Sigmoid colon (tissue), 7 donors: Measurements from ENCODE around the gene ZNF346. TPM values are rescaled to one million over a fixed set of nuclear protein-coding genes. Genes with fewer than 3 reads are reported as not detected.

ENCODE experiments used
- DNase-seq: peaks from one replicate; pipeline ENCODE4 v3.0.0-alpha.2; 2019
- H3K27ac ChIP-seq, 4 donors: fragments of 200-600 bp; sonication (generic); one replicate each; pipeline ENCODE4 v1.5.1; 2016 to 2019; ENCODE audit warnings: mild to moderate bottlenecking in 1 of 4
- H3K27me3 ChIP-seq, 3 donors: fragments of 200-600 bp; sonication (generic); one replicate each; pipeline ENCODE4 v1.5.1; 2019; ENCODE audit warnings: mild to moderate bottlenecking in 1 of 3
- H3K36me3 ChIP-seq, 4 donors: fragments of 200-600 bp; sonication (generic); one replicate each; pipeline ENCODE4 v1.5.1; 2016 to 2019
- H3K4me1 ChIP-seq, 4 donors: fragments of 200-600 bp; sonication (generic); one replicate each; pipeline ENCODE4 v1.5.1; 2017 to 2019
- H3K4me3 ChIP-seq, 4 donors: fragments of 200-600 bp; sonication (generic); one replicate each; pipeline ENCODE4 v1.5.1; 2017 to 2019; ENCODE audit warnings: mild to moderate bottlenecking in 2 of 4, moderate library complexity in 1 of 4
- H3K9me3 ChIP-seq, 4 donors: fragments of 200-600 bp in 3 of 4; sonication (generic) in 3 of 4; one replicate each; pipeline versions ENCODE4 v1.5.1 to v1.6.1; 2013 to 2019
- EP300 ChIP-seq, 4 donors: sonication (generic); formaldehyde crosslinking; IDR thresholded peaks; one replicate each; pipeline ENCODE4 v1.6.1; 2017; ENCODE audit warnings: antibody characterized with exemption in 4 of 4
- POLR2A ChIP-seq, 2 donors: fragments of 450-650 bp; IDR thresholded peaks; one replicate each; pipeline ENCODE4 v1.6.1; 2016; ENCODE audit warnings: antibody characterized with exemption in 2 of 2, mild to moderate bottlenecking in 2 of 2, moderate library complexity in 2 of 2
- POLR2AphosphoS5 ChIP-seq, 4 donors: sonication (generic); formaldehyde crosslinking; IDR thresholded peaks; one replicate each; pipeline ENCODE4 v1.6.1; 2017; ENCODE audit warnings: antibody characterized with exemption in 4 of 4
- WGBS, 2 donors: extraction: QIAGEN DNeasy Blood & Tissue Kit; methylation state at CpG; one replicate each; pipeline ENCODE4 v1.1.7; 2013; 5-methylcytosine and 5-hydroxymethylcytosine counted together
- intact Hi-C: fragments of 100-400 bp; cut with DNase I; formaldehyde crosslinking; loops from one replicate; pipeline ENCODE4 v1.15.1; 2023
- polyA plus RNA-seq, 3 donors: library from polyadenylated mRNA; stranded (reverse); fragments of 200-250 nt; gene quantifications; one replicate each; pipeline ENCODE4 v1.2.3, GENCODE V29; 2013
- total RNA-seq, 4 donors: library from RNA; depleted of rRNA; stranded (reverse); fragments of >200 nt; gene quantifications; one replicate each; pipeline ENCODE4 v1.1.0, GENCODE V29; 2016
- TF ChIP-seq, protein P1 (sequence below), 4 experiments: fragments of 450-650 bp in 3 of 4; fragments of 200-600 bp in 1 of 4; IDR thresholded peaks; one replicate each; pipeline ENCODE4 v1.5.1; 2016 to 2019; ENCODE audit warnings: antibody characterized with exemption in 4 of 4, mild to moderate bottlenecking in 3 of 4, moderate library complexity in 2 of 4
- donor health status: healthy with polysubstance abuse.
- donor health status: Bipolar disorder and iron deficiency.
- donor health status: healthy.

The ZNF346 gene
- total and polyA plus RNA-seq, 7 donors: 3.0 to 21.9 (median 12.5) TPM

DNA sequence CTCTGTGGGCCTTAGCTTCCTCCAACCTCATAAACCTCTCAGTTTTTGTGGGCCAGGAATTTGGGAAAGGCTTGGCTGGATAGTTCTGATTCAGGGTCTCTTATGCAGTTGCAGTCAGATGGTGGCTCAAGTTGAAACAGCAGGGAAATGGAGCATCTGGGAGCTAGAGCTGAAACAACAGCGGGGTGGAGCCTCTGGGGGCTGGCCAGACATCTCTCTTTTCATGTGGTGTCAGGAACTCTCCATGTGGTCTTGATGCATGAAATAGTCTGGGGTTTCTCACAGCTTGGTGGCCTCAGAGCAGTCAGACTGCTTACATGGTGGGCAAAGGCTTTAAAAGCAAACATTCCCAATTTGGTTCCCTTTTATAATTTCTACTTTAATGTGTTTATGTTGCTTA lies 13.5 kb downstream of the ZNF346 start:
- Histone ChIP-seq H3K27me3 (no peaks in the 10 kb centered on the region), H3K27ac (no peak overlapping the region), H3K4me3 (no peak overlapping the region), H3K36me3 (peaks cover 0 to 3% (median 1%) of the 10 kb centered on the region in 4 donors), H3K9me3 (no peaks in the 10 kb centered on the region), H3K4me1 (peaks cover 0 to 10% (median 6%) of the 10 kb centered on the region in 4 donors)
- intact Hi-C loops: no loop called here
- 54 to 82% methylated on average over 1 of the region's 1 CpG for WGBS, 2 donors
- TF ChIP-seq, protein P1, sequence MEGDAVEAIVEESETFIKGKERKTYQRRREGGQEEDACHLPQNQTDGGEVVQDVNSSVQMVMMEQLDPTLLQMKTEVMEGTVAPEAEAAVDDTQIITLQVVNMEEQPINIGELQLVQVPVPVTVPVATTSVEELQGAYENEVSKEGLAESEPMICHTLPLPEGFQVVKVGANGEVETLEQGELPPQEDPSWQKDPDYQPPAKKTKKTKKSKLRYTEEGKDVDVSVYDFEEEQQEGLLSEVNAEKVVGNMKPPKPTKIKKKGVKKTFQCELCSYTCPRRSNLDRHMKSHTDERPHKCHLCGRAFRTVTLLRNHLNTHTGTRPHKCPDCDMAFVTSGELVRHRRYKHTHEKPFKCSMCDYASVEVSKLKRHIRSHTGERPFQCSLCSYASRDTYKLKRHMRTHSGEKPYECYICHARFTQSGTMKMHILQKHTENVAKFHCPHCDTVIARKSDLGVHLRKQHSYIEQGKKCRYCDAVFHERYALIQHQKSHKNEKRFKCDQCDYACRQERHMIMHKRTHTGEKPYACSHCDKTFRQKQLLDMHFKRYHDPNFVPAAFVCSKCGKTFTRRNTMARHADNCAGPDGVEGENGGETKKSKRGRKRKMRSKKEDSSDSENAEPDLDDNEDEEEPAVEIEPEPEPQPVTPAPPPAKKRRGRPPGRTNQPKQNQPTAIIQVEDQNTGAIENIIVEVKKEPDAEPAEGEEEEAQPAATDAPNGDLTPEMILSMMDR (IDR thresholded peaks at IDR 0.05): no peak
- TF ChIP-seq POLR2A (IDR thresholded peaks at IDR 0.05): no peak
- no peak for TF ChIP-seq POLR2AphosphoS5 (IDR thresholded peaks at IDR 0.05)
- TF ChIP-seq EP300 (IDR thresholded peaks at IDR 0.05): no peak
- no peak for DNase-seq

DNA sequence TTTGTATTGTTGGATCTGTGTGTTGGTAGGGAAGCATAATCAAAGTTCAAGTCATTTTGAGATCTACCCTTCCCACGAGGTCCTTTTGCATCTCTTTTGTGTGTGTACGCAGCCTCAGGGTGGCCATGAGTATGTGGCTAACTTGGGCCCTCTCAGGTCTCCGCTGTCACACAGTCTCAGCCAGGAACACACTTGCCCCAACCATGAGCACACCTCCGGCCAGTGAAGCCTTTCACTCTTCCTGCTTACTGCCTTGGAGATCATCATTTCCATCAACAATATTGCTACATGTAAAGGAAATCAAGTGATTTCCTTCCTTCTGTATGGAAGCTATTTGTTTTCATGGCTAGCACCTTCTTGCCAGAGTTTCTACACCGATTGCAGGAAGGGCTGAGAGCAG lies 13.9 kb downstream of the ZNF346 start:
- H3K36me3 ChIP-seq: peaks cover 0 to 3% (median 2%) of the 10 kb centered on the region in 4 donors
- H3K4me3 ChIP-seq: no peak overlapping the region
- intact Hi-C loops: no loop called here
- no peaks in the 10 kb centered on the region for H3K9me3 ChIP-seq
- TF ChIP-seq EP300 (IDR thresholded peaks at IDR 0.05) (no peak), POLR2AphosphoS5 (IDR thresholded peaks at IDR 0.05) (no peak), POLR2A (IDR thresholded peaks at IDR 0.05) (no peak)
- TF ChIP-seq, protein P1 (IDR thresholded peaks at IDR 0.05): no peak
- 80 to 90% methylated on average over 5 of the region's 5 CpGs for WGBS, 2 donors
- no peak for DNase-seq
- H3K27ac ChIP-seq: no peak overlapping the region
- H3K27me3 ChIP-seq: no peaks in the 10 kb centered on the region
- H3K4me1 ChIP-seq: peaks cover 0 to 14% (median 10%) of the 10 kb centered on the region in 4 donors

DNA sequence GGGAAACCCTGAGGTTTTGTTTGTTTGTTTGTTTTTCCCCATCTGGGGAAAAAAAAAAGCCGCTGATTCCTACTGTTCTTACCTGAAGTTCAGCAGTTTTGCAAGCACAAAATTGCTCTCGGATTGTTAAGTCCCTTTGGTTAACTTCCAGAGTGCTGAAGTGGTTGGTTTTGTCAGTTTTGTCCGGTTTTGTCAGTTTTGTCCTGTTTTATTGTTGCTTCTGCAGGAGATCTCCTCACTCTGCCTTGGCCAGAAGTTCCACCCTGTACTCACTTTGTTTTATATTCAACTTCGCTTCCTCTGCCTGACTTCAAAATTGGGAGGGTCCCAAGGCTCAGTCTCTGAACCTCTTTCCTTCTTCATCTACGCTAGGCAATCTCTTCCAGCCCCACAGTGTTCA lies 14.4 kb downstream of the ZNF346 start:
- TF ChIP-seq POLR2A (IDR thresholded peaks at IDR 0.05): no peak
- TF ChIP-seq, protein P1 (IDR thresholded peaks at IDR 0.05): no peak
- TF ChIP-seq EP300 (IDR thresholded peaks at IDR 0.05): no peak
- no peak for TF ChIP-seq POLR2AphosphoS5 (IDR thresholded peaks at IDR 0.05)
- H3K4me3 ChIP-seq: no peak overlapping the region
- peaks cover 0 to 7% (median 6%) of the 10 kb centered on the region in 4 donors for H3K36me3 ChIP-seq
- H3K9me3 ChIP-seq: no peaks in the 10 kb centered on the region
- no peak for DNase-seq
- no peaks in the 10 kb centered on the region for H3K27me3 ChIP-seq
- H3K4me1 ChIP-seq: peaks cover 0 to 15% (median 11%) of the 10 kb centered on the region in 4 donors
- 78 to 92% methylated on average over 5 of the region's 5 CpGs for WGBS, 2 donors
- intact Hi-C loops: no loop called here
- H3K27ac ChIP-seq: no peak overlapping the region

DNA sequence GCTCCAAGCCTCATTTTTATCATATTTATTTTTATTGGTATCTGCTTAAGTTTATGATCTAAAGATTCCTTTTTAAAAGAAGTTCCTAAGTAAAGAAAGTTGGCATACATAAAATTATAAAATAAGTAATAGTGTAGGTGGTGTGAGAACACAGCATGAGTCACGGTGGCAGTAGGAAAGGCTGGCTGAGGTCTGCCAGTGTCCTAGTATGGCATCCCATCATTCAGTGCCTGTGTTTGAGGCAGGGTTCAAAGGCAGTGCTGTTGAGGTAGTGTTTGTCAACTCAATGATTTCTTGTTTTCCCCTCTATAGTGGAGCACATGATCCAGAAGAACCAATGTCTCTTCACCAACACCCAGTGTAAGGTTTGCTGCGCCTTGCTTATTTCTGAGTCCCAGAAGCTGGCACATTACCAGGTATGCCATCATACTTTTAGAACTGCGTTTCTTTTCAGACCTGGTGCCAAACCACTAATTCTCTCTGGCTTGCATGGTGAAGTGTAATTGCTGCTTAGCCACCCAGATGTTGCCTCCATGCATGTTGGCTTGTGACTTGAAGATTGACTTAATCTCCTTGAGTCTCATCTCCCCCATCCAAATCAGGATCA lies 18.4 kb downstream of the ZNF346 start:
- DNase-seq: no peak
- Histone ChIP-seq H3K4me1 (peaks cover 0 to 15% (median 11%) of the 10 kb centered on the region in 4 donors), H3K9me3 (no peaks in the 10 kb centered on the region), H3K27ac (peak overlapping the region; percentile 6 to 67 (median 42)), H3K4me3 (no peak overlapping the region), H3K27me3 (no peaks in the 10 kb centered on the region), H3K36me3 (peaks cover 0 to 45% (median 26%) of the 10 kb centered on the region in 4 donors)
- 77 to 79% methylated on average over 3 of the region's 3 CpGs for WGBS, 2 donors
- intact Hi-C loops: no loop called here
- no peak for TF ChIP-seq EP300 (IDR thresholded peaks at IDR 0.05)
- TF ChIP-seq POLR2AphosphoS5 (IDR thresholded peaks at IDR 0.05): no peak
- TF ChIP-seq POLR2A (IDR thresholded peaks at IDR 0.05): no peak

DNA sequence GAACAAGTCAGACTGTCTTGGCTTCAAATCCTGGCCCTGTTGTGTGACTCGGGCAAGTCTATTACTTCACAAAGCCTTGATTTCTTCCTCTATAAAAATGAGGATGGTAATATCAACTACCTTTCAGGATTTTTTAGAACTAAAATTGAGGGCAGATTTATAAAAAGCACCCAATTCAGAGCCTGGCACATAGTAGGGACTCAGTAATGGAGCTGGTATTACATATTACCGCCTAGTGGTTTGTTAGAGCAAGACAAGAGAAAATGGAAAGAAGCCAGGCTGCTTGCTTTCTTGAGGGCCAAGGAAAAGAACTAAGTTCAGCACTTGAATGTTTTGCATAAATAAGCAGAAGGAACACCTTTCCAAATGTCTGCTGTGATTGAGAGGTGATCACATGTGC lies 19.4 kb downstream of the ZNF346 start:
- peaks cover 0 to 15% (median 11%) of the 10 kb centered on the region in 4 donors for H3K4me1 ChIP-seq
- no peak for DNase-seq
- TF ChIP-seq POLR2AphosphoS5 (IDR thresholded peaks at IDR 0.05): no peak
- TF ChIP-seq, protein P1 (IDR thresholded peaks at IDR 0.05): no peak
- no peak for TF ChIP-seq POLR2A (IDR thresholded peaks at IDR 0.05)
- TF ChIP-seq EP300 (IDR thresholded peaks at IDR 0.05): no peak
- H3K36me3 ChIP-seq: peaks cover 0 to 50% (median 26%) of the 10 kb centered on the region in 4 donors
- intact Hi-C loops: no loop called here
- H3K9me3 ChIP-seq: no peaks in the 10 kb centered on the region
- peak overlapping the region in 1 of 4 donors; percentile 65 for H3K27ac ChIP-seq
- H3K4me3 ChIP-seq: no peak overlapping the region
- no peaks in the 10 kb centered on the region for H3K27me3 ChIP-seq
- WGBS, 2 donors: 95 to 99% methylated on average over 2 of the region's 2 CpGs
